GM23248 (cell line): ENCODE data around the gene ZDHHC22. TPM values are rescaled to one million over a fixed set of nuclear protein-coding genes. Genes with fewer than 3 reads are reported as not detected.

Source experiments
- DNase-seq: peaks from one replicate; pipeline ENCODE4 v3.0.0-alpha.2; 2015
- H2AFZ ChIP-seq: fragments of 200-600 bp; sonication (generic); 2 replicates; pipeline ENCODE4 v1.6.1; 2016; ENCODE audit warnings: antibody characterized with exemption
- H3F3A ChIP-seq: fragments of 200-600 bp; sonication (generic); 2 replicates; pipeline ENCODE4 v1.6.1; 2016; ENCODE audit warnings: mild to moderate bottlenecking, antibody characterized with exemption, mixed run types; ENCODE audit not compliant: insufficient read depth
- H3K27ac ChIP-seq: fragments of 200-600 bp; sonication (generic); 2 replicates; pipeline ENCODE4 v1.5.1; 2016; ENCODE audit warnings: mild to moderate bottlenecking
- H3K27me3 ChIP-seq: fragments of 200-600 bp; sonication (generic); replicated peaks from 2 replicates; pipeline ENCODE4 v1.6.1; 2016; ENCODE audit warnings: mild to moderate bottlenecking; ENCODE audit not compliant: insufficient read depth
- H3K36me3 ChIP-seq: fragments of 200-600 bp; sonication (generic); 2 replicates; pipeline ENCODE4 v1.6.1; 2016; ENCODE audit warnings: low read depth, mild to moderate bottlenecking
- H3K4me1 ChIP-seq: fragments of 200-600 bp; sonication (generic); 2 replicates; pipeline ENCODE4 v1.6.1; 2016; ENCODE audit warnings: mild to moderate bottlenecking; ENCODE audit not compliant: insufficient read depth
- H3K4me2 ChIP-seq: fragments of 200-600 bp; sonication (generic); one replicate; pipeline ENCODE4 v1.6.1; 2016; ENCODE audit warnings: mild to moderate bottlenecking; ENCODE audit not compliant: unreplicated experiment
- H3K4me3 ChIP-seq: fragments of 200-600 bp; sonication (generic); 2 replicates; pipeline ENCODE4 v1.5.1; 2016; ENCODE audit warnings: mild to moderate bottlenecking
- H3K79me2 ChIP-seq: fragments of 200-600 bp; sonication (generic); 2 replicates; pipeline ENCODE4 v1.6.1; 2016; ENCODE audit warnings: mild to moderate bottlenecking; ENCODE audit not compliant: insufficient read depth
- H3K9ac ChIP-seq: fragments of 200-600 bp; sonication (generic); 2 replicates; pipeline ENCODE4 v1.6.1; 2016; ENCODE audit warnings: mild to moderate bottlenecking
- H3K9me2 ChIP-seq: fragments of 200-600 bp; sonication (generic); 2 replicates; pipeline ENCODE4 v1.6.1; 2016; ENCODE audit warnings: mixed run types, mild to moderate bottlenecking, moderate library complexity; ENCODE audit not compliant: insufficient read depth
- H3K9me3 ChIP-seq: fragments of 200-600 bp; sonication (generic); one replicate; pipeline ENCODE4 v1.6.1; 2017; ENCODE audit warnings: low read depth
- H4K20me1 ChIP-seq: fragments of 200-600 bp; sonication (generic); 2 replicates; pipeline ENCODE4 v1.6.0; 2016; ENCODE audit not compliant: insufficient read depth
- EZH2 ChIP-seq: fragments of 200-600 bp; sonication (generic); IDR thresholded peaks from 2 replicates; pipeline ENCODE4 v1.6.1; 2018; ENCODE audit warnings: antibody characterized with exemption, mild to moderate bottlenecking; ENCODE audit not compliant: insufficient read depth, poor library complexity, severe bottlenecking
- EZH2phosphoT487 ChIP-seq: fragments of 200-600 bp; sonication (generic); IDR thresholded peaks from 2 replicates; pipeline ENCODE4 v1.6.1; 2018; ENCODE audit warnings: antibody characterized with exemption, moderate library complexity, mild to moderate bottlenecking, low read depth; ENCODE audit not compliant: insufficient read depth
- WGBS, 2 experiments: methylation state at CpG; one replicate each; pipeline ENCODE4 v1.1.6; 2015 to 2017; ENCODE audit warnings: low lambda C conversion rate in 2 of 2, low coverage in 1 of 2; ENCODE audit errors: missing lambda C conversion rate in 2 of 2; 5-methylcytosine and 5-hydroxymethylcytosine counted together
- in situ Hi-C: fragments of 300-500 bp; cut with MboI; formaldehyde crosslinking; loops from 2 replicates; pipeline ENCODE4 v1.15.0; 2020
- polyA plus RNA-seq: library from polyadenylated mRNA; unstranded; fragments of >200 nt; fragmentation: Nextera tagmentation; extraction: Ambion mirVana; gene quantifications from 2 replicates; pipeline ENCODE4 v1.2.1, GENCODE V29; 2016
- total RNA-seq: library from RNA; depleted of rRNA; stranded (reverse); fragments of >200 nt; shearing (Covaris generic); gene quantifications from 2 replicates; pipeline ENCODE4 v1.2.3, GENCODE V29; 2014

Gene ZDHHC22
- total and polyA plus RNA-seq, 2 experiments from 2014 or later, result not detected

DNA sequence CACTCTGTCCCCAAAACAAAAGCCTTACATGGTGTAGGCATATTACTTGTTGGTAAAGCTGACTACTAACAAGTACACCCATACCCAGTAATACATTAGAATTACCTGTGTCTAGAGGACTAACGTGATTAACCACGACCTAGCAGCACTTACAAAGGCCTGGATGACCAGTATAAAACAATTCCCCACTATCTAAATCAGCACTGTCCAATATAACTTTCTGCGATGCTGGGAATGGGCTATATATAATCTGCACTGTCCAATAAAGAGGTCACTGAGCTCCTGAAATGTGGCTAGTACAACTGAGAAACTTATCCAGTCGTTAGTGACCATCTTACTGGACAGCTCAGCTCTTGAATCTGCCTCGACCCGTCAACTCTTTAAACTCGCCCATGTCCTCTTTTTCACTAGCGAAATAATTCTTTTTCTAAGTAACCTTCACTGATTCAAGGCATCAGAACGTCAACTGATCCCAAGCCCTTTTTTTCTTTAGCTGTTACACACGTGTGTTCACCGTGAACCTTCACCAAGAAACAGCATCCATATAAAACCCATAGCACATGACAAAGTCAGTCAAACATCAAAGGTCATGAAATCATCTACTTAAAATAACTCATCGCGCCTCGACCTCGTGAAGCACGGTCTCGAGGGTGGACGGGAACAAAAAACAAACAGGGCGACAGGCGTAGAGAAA is 44.4 kb downstream of the ZDHHC22 start:
- Histone ChIP-seq H4K20me1 (no peaks in the 10 kb centered on the region), H3K27me3 (no peaks in the 10 kb centered on the region), H3K79me2 (peaks cover 24% of the 10 kb centered on the region), H3K9me3 (no peaks in the 10 kb centered on the region), H3K27ac (peak overlapping the region; percentile 85), H3K9ac (peak overlapping the region; percentile 92), H3K4me1 (peaks cover 18% of the 10 kb centered on the region), H3K4me2 (peak overlapping the region; percentile 95), H3F3A (peaks cover 16% of the 10 kb centered on the region), H2AFZ (peak overlapping the region; percentile 77), H3K4me3 (peak overlapping the region; percentile 83), H3K36me3 (no peaks in the 10 kb centered on the region), H3K9me2 (no peaks in the 10 kb centered on the region)
- in situ Hi-C loops, result loop anchor here (25.0 kb wide), 1 partner anchor 385 kb away; no protein-coding TSS in a partner anchor
- TF ChIP-seq EZH2phosphoT487 (no peak), EZH2 (no peak)
- DNase-seq, result no peak
- 9 to 14% methylated on average over 20 of the region's 20 CpGs for WGBS, 2 experiments

DNA sequence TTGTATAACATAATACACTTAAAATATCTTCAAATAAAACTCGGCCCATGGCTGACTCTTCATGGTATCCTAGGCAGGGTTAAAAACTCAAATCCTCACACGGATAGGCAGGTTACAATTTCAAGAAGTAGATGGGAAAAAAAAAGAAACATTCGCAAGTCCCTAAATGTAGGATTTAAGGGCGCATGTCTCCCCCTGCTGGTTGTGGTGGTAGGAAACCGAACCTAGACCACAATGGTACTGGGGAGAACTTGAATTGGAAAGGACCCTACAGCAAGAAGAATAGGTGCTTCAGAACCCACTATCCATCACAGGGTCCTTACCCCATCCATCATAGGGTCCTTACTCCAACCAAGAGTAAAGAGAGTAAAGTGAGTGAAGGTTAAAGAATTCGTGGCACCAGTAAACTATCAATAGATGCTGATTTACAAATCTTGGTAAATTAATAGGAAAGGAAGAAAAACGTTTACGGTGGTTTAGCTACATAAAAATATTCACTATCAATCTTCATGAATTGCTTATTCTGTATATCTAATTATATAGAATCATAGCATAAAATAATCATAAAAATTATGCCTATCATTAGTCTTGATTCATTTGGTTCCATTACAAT is 46.8 kb downstream of the ZDHHC22 start:
- in situ Hi-C loops, result loop anchor here (25.0 kb wide), 1 partner anchor 382 kb away; no protein-coding TSS in a partner anchor
- Histone ChIP-seq H3K79me2 (peaks cover 10% of the 10 kb centered on the region; the same call in 1 of the 2 replicates), H2AFZ (no peak overlapping the region), H3K9me2 (no peaks in the 10 kb centered on the region), H3K27me3 (no peaks in the 10 kb centered on the region), H3K9ac (no peak overlapping the region), H4K20me1 (no peaks in the 10 kb centered on the region), H3K4me2 (no peak overlapping the region), H3K36me3 (no peaks in the 10 kb centered on the region), H3K27ac (no peak overlapping the region), H3F3A (peaks cover 15% of the 10 kb centered on the region), H3K4me3 (no peak overlapping the region), H3K9me3 (no peaks in the 10 kb centered on the region), H3K4me1 (peaks cover 17% of the 10 kb centered on the region)
- no peak for TF ChIP-seq EZH2
- no peak for TF ChIP-seq EZH2phosphoT487
- peak; percentile 83 for DNase-seq
- 7 to 8% methylated on average over 8 of the region's 8 CpGs for WGBS, 2 experiments

DNA sequence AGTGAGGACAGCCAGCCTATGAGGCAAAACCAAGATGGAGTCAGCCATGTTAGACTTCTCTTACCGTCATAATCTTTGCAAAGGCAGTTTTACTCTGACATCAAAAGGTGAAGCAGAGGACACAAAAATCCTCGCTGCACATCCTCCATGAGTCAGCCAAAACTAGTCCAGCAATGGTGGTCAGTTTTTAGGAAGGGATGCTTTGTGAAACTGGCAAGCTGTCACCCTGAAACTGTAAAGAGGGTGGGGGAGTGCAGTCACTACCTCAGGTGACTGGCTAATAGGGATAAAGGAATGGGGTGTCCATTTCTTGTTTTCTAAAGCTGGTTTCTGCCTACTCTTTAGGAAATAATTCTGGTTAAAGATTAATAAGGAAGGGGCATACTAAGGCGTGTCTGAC is 48.9 kb downstream of the ZDHHC22 start:
- no peak overlapping the region for H2AFZ ChIP-seq
- H3K4me2 ChIP-seq, result no peak overlapping the region
- H3K27ac ChIP-seq, result no peak overlapping the region
- no peaks in the 10 kb centered on the region for H3K36me3 ChIP-seq
- H3K9me3 ChIP-seq, result no peaks in the 10 kb centered on the region
- no peaks in the 10 kb centered on the region for H3K9me2 ChIP-seq
- H3K27me3 ChIP-seq, result no peaks in the 10 kb centered on the region; the same call in 1 of the 2 replicates
- H3K4me3 ChIP-seq, result no peak overlapping the region
- whole genome bisulfite sequencing, 2 experiments, result 68 to 69% methylated on average over 3 of the region's 3 CpGs
- H3K9ac ChIP-seq, result no peak overlapping the region
- H4K20me1 ChIP-seq, result no peaks in the 10 kb centered on the region
- H3K4me1 ChIP-seq, result peaks cover 7% of the 10 kb centered on the region; the same call in 1 of the 2 replicates
- in situ Hi-C loops, result loop anchor here (25.0 kb wide), 1 partner anchor 380 kb away; no protein-coding TSS in a partner anchor
- peaks cover 6% of the 10 kb centered on the region; the same call in 1 of the 2 replicates for H3K79me2 ChIP-seq
- H3F3A ChIP-seq, result peaks cover 7% of the 10 kb centered on the region; the same call in 1 of the 2 replicates
- no peak for TF ChIP-seq EZH2phosphoT487
- TF ChIP-seq EZH2, result no peak
- no peak for DNase-seq

DNA sequence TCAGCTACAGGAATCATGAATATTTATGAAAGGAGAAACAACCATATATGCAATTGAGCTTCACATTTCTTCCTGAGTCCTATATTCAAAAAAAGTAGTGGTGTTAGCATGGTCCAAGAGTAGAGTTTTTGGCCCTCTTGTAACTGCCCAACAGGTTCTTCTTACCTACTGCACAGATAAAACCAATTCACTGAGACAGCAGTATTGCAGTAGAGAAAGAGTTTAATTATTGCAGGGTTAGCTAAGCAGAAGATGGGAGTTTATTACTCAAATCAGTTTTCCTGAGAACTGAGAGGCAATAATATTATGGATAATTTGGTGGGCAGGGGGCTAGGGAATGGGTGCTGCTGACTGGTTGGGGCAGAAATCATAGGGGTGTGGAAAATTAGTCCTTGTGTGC is 50.1 kb downstream of the ZDHHC22 start:
- Histone ChIP-seq H3K4me2 (no peak overlapping the region), H3K36me3 (no peaks in the 10 kb centered on the region), H3K27me3 (no peaks in the 10 kb centered on the region; the same call in 1 of the 2 replicates), H3K4me3 (no peak overlapping the region), H3K79me2 (peaks cover under 1% of the 10 kb centered on the region; the same call in 1 of the 2 replicates), H3K9me3 (no peaks in the 10 kb centered on the region), H2AFZ (no peak overlapping the region), H3K4me1 (no peaks in the 10 kb centered on the region), H3F3A (peaks cover 7% of the 10 kb centered on the region; the same call in 1 of the 2 replicates), H3K27ac (no peak overlapping the region), H3K9ac (no peak overlapping the region), H4K20me1 (no peaks in the 10 kb centered on the region), H3K9me2 (no peaks in the 10 kb centered on the region)
- in situ Hi-C loops, result loop anchor here (25.0 kb wide), 1 partner anchor 379 kb away; no protein-coding TSS in a partner anchor
- TF ChIP-seq EZH2phosphoT487, result no peak
- no peak for TF ChIP-seq EZH2
- DNase-seq, result no peak
